COLO668 (cell line): ENCODE data around the gene MCTP2.
"Not testable (repeated sequence)": the region's sequence is repeated elsewhere in the genome, so short reads cannot be mapped to it uniquely, and the experiment has no call there.

Experiments used
- DNase-seq: peaks from one replicate; lab custom pipeline; 2025; ENCODE audit not compliant: unreplicated experiment; lab: John Stamatoyannopoulos, UW

Gene MCTP2

DNA sequence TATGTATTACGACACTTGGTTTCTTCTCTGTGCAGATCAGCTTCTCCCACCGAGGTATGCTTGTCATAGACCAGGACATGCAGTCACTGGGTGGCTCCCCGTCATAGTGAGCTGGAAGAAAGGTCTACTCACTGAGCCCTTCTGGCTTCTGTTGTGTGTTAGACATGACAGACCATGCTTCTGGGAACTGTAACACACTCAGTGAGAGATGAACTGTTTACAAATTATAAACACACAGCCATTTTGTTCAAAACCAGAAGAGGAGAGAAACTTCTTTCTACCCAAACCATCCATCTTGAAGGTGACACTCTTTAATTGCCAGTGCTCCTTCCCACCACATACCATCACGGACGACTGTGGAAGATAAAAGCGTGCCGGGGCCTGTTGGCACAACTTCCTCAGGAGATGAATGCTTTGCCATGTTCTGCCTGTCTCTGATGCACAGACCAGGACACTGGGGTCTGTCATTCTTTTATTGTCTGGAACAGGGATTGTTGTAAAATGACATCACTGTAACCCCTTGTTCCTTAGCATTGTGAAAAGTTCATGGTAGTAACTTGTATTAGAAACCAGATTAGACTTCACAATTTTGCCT lies 214.3 kb downstream of the MCTP2 start:
- DNase-seq, result no peak

DNA sequence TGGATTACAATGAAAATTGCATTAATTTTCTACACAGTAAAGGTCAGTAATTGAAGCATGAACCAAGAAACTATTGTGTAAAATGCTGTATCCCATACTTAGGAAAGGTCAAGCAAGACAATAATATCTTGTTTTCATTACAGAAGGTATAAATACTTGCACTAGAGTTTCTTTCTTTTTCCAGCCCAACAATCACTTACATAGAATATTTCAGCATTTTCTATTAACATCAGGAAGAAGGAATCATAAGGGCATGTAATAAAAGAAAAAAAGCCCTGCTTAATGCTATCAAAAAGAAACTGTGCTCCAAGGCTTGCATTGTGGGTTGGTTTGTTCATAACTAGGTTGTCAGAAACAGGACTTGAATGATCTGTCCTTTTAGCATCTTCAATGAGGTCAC lies 215.1 kb downstream of the MCTP2 start:
- DNase-seq, result no peak

DNA sequence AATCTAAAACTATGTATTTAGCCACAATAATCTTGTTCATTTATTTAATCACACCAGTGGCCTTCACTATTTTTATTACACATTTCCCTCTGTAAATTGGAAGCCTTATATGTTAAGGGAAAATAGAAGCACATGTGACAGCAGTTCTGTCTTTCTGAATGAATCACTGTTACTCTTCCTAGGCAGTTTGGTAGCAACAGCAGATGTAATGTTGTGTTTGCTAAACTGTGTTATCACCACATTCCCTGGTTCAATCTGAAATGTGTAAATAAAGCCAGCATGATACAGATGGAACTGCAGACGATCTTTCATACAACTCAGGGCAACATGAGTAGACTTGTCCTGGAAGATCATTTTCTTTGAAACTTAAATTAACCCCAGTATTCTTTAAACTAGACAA lies 220.1 kb downstream of the MCTP2 start:
- no peak for DNase-seq

- DNase-seq, result no peak
Observed at GRCh38 chr15:94453227-94453988, 222.0 kb downstream of the MCTP2 start.

DNA sequence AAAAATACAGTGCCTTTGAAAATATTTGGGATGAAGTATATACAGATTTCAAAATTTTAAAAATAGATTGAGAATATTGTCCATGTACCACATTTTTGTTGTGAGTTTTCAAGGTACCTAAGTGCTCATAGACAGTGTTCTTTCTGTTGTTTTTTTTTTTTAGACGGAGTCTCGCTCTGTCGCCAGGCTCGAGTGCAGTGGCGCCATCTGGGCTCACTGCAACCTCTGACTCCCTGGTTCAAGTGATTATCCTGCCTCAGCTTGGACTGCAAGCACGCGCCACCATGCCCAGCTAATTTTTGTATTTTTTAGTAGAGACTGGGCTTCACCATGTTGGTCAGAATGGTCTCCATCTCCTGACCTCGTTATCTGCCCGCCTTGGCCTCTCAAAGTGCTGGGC lies 223.9 kb downstream of the MCTP2 start:
- no peak for DNase-seq

- DNase-seq, result no peak
Observed at GRCh38 chr15:94456226-94456625, 224.9 kb downstream of the MCTP2 start.

GRCh38 chr15:94457661-94458060 lies 226.3 kb downstream of the MCTP2 start:
- no peak for DNase-seq

DNA sequence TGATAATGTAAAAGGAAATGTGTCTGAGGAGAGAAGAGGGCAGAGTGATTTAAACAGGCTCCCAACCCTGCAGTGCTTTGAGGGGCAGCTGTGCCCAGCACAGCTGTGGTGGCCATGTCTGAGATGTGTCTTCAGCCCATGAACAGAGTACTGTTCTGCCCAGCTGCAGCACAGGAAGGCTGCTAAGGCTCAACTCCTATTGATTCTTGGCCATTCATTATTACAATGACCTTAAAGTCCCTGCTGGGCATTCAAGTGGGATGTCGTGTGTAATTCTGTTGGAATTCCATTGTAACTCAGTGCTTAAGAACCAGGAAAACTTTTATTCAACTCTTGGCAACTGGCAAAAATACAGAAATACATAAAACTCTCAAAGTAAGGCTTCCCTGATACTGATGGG lies 229.3 kb downstream of the MCTP2 start:
- no peak for DNase-seq

DNA sequence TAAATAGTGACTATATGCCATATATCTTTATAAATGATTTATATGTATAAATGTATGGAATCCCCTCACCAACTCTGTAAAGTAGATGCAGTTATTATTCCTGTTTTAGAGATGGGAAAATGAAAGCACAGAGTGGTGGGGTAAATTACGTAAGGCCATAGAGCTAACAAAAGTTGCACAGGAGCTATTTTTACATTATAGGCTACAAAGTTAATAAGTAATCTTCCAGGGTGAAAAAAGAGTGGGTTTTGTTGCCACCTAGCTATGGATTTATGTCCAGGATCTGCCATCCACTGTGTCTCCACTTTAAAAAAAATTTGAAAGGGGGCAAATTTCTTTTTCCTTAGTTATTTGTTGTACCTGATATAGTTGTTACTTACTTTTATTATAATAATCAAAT lies 235.7 kb downstream of the MCTP2 start:
- no peak for DNase-seq

- no peak for DNase-seq
Observed at GRCh38 chr15:94470492-94470891, 239.1 kb downstream of the MCTP2 start.

GRCh38 chr15:94476686-94477085 lies 245.3 kb downstream of the MCTP2 start:
- no peak for DNase-seq

- DNase-seq, result no peak
Observed at GRCh38 chr15:94477913-94478553, 246.7 kb downstream of the MCTP2 start.

DNA sequence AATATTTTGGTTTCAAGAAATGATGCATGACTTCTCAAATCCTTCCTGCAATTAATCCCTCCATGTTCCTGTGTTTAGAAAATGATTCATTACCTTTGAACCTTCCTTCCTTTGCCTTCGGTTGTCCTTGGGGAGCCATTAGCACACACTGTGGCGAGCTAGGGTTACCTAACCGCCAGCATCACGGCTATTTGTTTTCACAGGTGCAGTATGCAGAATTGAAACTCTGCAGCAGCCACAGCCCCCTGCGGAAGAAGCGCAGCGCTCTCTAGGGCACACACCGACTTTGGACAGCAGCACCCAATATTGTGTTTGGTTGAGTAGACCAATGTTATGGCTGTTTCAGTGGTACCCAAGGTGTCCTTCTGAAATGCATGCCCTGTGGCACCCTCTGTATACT lies 247.4 kb downstream of the MCTP2 start:
- no peak for DNase-seq

- no peak for DNase-seq
Observed at GRCh38 chr15:94480289-94480834, 249.0 kb downstream of the MCTP2 start.

GRCh38 chr15:94485148-94485719 lies 253.9 kb downstream of the MCTP2 start:
- DNase-seq, result no peak

GRCh38 chr15:94487635-94488034 lies 256.3 kb downstream of the MCTP2 start:
- DNase-seq, result no peak

- no peak for DNase-seq
Observed at GRCh38 chr15:94493176-94493575, 261.8 kb downstream of the MCTP2 start.

DNA sequence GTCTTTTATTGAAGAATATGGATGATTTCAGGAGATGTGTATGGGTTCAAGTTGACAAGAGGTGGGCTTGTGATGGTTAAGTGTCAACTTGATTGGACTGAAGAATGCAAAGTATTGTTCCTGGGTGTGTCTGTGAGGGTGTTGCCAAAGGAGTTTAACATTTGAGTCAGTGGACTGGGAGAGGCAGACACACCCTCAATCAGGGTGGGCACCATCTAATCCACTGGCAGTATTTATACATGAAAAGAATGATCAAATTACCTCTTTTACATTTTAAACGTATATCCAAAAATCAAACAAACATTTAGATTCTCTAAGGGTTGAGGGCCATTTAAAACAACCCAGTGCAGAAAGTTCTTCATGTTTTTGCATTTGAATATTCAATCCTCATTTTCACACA lies 262.2 kb downstream of the MCTP2 start:
- DNase-seq, result not testable (repeated sequence)

GRCh38 chr15:94494732-94495131 lies 263.4 kb downstream of the MCTP2 start:
- DNase-seq, result no peak

- no peak for DNase-seq
Observed at GRCh38 chr15:94503293-94503692, 271.9 kb downstream of the MCTP2 start.

- DNase-seq, result no peak
Observed at GRCh38 chr15:94509259-94509658, 277.9 kb downstream of the MCTP2 start.

GRCh38 chr15:94522125-94522524 lies 290.8 kb downstream of the MCTP2 start:
- no peak for DNase-seq
